Measurements from ENCODE around the gene MAP4K2.

- no peak for TF ChIP-seq MAFK (IDR thresholded peaks at IDR 0.05; ENCODE audit: low read depth, low read length)
- no peak for TF ChIP-seq CTCF (IDR thresholded peaks at IDR 0.05; ENCODE audit: control extremely low read depth in 1 of 3, insufficient read depth in 1 of 3, low read depth in 1 of 3, low read length in 3 of 3)
- TF ChIP-seq RAD21 (IDR thresholded peaks at IDR 0.05 in 1 of 2, conservative IDR thresholded peaks at IDR 0.05 in 1 of 2; ENCODE audit: low read depth in 2 of 2, low read length in 2 of 2): no peak
- TF ChIP-seq ATF3 (IDR thresholded peaks at IDR 0.05; ENCODE audit: insufficient read depth, low read depth, low read length): no peak
- no peak for TF ChIP-seq POLR2AphosphoS5 (IDR thresholded peaks at IDR 0.05; ENCODE audit: low read depth, low read length)
- TF ChIP-seq FOSL1 (IDR thresholded peaks at IDR 0.05; ENCODE audit: insufficient read depth, low read depth, low read length): no peak
- no peak for TF ChIP-seq ATF2 (IDR thresholded peaks at IDR 0.05; ENCODE audit: low read length)
- TF ChIP-seq NRF1 (IDR thresholded peaks at IDR 0.05; ENCODE audit: low read depth, low read length): no peak
- TF ChIP-seq YY1 (IDR thresholded peaks at IDR 0.05; ENCODE audit: low read depth, low read length): no peak
- TF ChIP-seq KDM1A (IDR thresholded peaks at IDR 0.05; ENCODE audit: borderline replicate concordance, low read length): no peak
- TF ChIP-seq TAF1 (IDR thresholded peaks at IDR 0.05; ENCODE audit: low read depth, low read length): no peak
Measured at GRCh38 chr11:64793271-64794160, 9.5 kb downstream of the MAP4K2 start.

Data from H1 (cell line).